Measurements from ENCODE around the gene TAS2R43. TPM values are rescaled to one million over a fixed set of nuclear protein-coding genes. Genes with fewer than 3 reads are reported as not detected.
"Not testable (repeated sequence)": the region's sequence is repeated elsewhere in the genome, so short reads cannot be mapped to it uniquely, and the experiment has no call there.

TAS2R43 gene
- total RNA-seq, 2 experiments from 2014 or later, result 2.3 to 3.1 TPM

DNA sequence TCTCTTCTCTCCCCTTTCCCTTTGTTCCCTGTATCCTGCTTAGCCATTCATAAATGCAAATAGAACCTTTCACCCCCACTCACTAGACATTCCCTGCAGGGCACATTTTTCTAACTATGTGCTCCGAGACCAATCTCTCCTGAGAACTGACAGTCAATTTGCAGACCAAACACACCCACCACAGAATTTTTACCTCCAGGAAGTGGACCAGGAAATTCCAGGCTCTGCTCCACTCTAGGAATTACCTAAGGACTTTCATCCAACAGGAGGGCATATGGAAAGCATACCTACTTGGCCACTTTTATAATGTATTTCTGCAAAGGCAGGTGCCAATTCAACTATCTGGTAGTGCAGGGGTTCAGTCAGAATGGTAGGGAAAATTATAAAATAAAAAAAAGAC lies 21.1 kb downstream of the TAS2R43 start:
- Mint-ChIP-seq H3K27me3 (no peaks in the 10 kb centered on the region), H3K27ac (no peak overlapping the region), H3K36me3 (ENCODE audit: low read depth) (peaks cover 56% of the 10 kb centered on the region), H3K4me3 (no peak overlapping the region), H3K4me1 (ENCODE audit: low read depth) (peaks cover 17% of the 10 kb centered on the region), H3K9me3 (no peaks in the 10 kb centered on the region)
- intact Hi-C loops (cut with DNase I, micrococcal nuclease), result no loop called here
- DNase-seq, result no peak
- TF ChIP-seq, protein P1, sequence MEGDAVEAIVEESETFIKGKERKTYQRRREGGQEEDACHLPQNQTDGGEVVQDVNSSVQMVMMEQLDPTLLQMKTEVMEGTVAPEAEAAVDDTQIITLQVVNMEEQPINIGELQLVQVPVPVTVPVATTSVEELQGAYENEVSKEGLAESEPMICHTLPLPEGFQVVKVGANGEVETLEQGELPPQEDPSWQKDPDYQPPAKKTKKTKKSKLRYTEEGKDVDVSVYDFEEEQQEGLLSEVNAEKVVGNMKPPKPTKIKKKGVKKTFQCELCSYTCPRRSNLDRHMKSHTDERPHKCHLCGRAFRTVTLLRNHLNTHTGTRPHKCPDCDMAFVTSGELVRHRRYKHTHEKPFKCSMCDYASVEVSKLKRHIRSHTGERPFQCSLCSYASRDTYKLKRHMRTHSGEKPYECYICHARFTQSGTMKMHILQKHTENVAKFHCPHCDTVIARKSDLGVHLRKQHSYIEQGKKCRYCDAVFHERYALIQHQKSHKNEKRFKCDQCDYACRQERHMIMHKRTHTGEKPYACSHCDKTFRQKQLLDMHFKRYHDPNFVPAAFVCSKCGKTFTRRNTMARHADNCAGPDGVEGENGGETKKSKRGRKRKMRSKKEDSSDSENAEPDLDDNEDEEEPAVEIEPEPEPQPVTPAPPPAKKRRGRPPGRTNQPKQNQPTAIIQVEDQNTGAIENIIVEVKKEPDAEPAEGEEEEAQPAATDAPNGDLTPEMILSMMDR (IDR thresholded peaks at IDR 0.05), result no peak
- Histone ChIP-seq H3K36me3 (ENCODE audit: insufficient read depth, low read length) (no peaks in the 10 kb centered on the region), H3K27me3 (ENCODE audit: control insufficient read depth in 1 of 2, insufficient read depth in 2 of 2, low read length in 2 of 2) (no peaks in the 10 kb centered on the region), H3K4me3 (ENCODE audit: low read length) (no peak overlapping the region), H3K27ac (ENCODE audit: low read depth in 1 of 2, low read length in 2 of 2) (no peak overlapping the region), H3K4me1 (ENCODE audit: insufficient read depth, low read length) (no peaks in the 10 kb centered on the region), H3K9me3 (ENCODE audit: control insufficient read depth in 1 of 2, insufficient read depth in 1 of 2, low read length in 2 of 2) (no peaks in the 10 kb centered on the region)
- POLR2A ChIA-PET, result no interaction called here
- no peak for ATAC-seq (ENCODE audit: poor library complexity)
- CTCF ChIA-PET, result no interaction called here

DNA sequence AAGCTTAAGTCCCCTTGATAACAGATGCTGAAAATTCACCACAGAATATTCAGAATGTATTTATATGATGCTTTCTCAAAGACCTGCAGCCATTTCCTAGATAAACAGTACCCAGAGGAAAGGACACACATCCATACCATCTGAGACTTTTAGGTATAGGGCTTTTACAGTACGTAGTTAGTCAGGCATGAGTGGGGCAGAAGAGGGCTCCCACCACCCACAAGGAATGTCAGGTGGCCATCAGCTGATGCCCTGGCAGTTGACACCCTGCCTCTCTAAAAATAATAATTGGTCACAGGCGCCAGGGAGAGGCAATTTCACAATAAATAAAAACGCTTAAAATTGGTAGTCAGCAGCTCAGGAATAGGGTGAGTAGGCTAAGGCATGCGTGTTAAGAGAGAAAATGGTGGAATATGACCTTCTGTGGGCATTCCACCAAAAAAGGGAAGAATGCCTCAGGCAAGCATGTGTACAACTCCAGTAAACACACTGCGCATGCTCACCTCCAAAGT lies 22.2 kb downstream of the TAS2R43 start:
- Histone ChIP-seq H3K27me3 (ENCODE audit: control insufficient read depth in 1 of 2, insufficient read depth in 2 of 2, low read length in 2 of 2) (no peaks in the 10 kb centered on the region), H3K4me1 (ENCODE audit: insufficient read depth, low read length) (no peaks in the 10 kb centered on the region), H3K9me3 (ENCODE audit: control insufficient read depth in 1 of 2, insufficient read depth in 1 of 2, low read length in 2 of 2) (no peaks in the 10 kb centered on the region), H3K4me3 (ENCODE audit: low read length) (no peak overlapping the region), H3K36me3 (ENCODE audit: insufficient read depth, low read length) (no peaks in the 10 kb centered on the region), H3K27ac (ENCODE audit: low read depth in 1 of 2, low read length in 2 of 2) (no peak overlapping the region)
- no peak for DNase-seq
- TF ChIP-seq, protein P1 (IDR thresholded peaks at IDR 0.05), result no peak
- intact Hi-C loops (cut with DNase I, micrococcal nuclease), result no loop called here
- POLR2A ChIA-PET, result no interaction called here
- H3K9me3 Mint-ChIP-seq, result no peaks in the 10 kb centered on the region
- H3K4me3 Mint-ChIP-seq, result no peak overlapping the region
- peaks cover 14% of the 10 kb centered on the region for H3K4me1 Mint-ChIP-seq (ENCODE audit: low read depth)
- CTCF ChIA-PET, result no interaction called here
- peaks cover 47% of the 10 kb centered on the region for H3K36me3 Mint-ChIP-seq (ENCODE audit: low read depth)
- H3K27me3 Mint-ChIP-seq, result no peaks in the 10 kb centered on the region
- no peak for ATAC-seq (ENCODE audit: poor library complexity)
- H3K27ac Mint-ChIP-seq, result no peak overlapping the region

DNA sequence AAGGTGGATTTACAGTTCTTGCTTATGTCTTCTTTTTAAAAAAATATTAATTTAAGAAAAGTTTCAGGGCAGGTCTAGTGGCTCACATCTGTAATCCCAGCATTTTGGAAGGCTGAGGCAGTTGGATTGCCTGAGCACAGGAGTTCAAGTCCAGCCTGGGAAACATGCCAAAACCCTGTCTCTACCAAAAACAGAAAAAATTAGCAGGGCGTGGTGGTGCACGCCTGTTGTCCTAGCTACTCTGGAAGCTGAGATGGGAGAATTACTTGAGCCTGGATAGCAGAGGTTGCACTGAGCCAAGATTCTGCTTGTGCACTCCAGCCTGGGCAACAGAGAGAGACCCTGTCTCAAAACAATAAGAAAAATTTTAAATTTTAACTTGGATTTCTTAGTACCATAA lies 24.6 kb downstream of the TAS2R43 start:
- H3K4me1 Mint-ChIP-seq (ENCODE audit: low read depth), result peaks cover 22% of the 10 kb centered on the region
- H3K27me3 Mint-ChIP-seq, result no peaks in the 10 kb centered on the region
- ChIA-PET POLR2A (interaction anchor here (0.6 kb wide), 1 partner anchor 83 kb away, joined by 4 read pairs; no protein-coding TSS in a partner anchor), CTCF (no interaction called here)
- ATAC-seq (ENCODE audit: poor library complexity), result no peak
- peaks cover 44% of the 10 kb centered on the region for H3K36me3 Mint-ChIP-seq (ENCODE audit: low read depth)
- H3K9me3 ChIP-seq (ENCODE audit: control insufficient read depth in 1 of 2, insufficient read depth in 1 of 2, low read length in 2 of 2), result no peaks in the 10 kb centered on the region
- intact Hi-C loops (cut with DNase I, micrococcal nuclease), result no loop called here
- H3K4me1 ChIP-seq (ENCODE audit: insufficient read depth, low read length), result no peaks in the 10 kb centered on the region
- TF ChIP-seq, protein P1 (IDR thresholded peaks at IDR 0.05), result no peak
- no peaks in the 10 kb centered on the region for H3K9me3 Mint-ChIP-seq
- H3K27ac ChIP-seq (ENCODE audit: low read depth in 1 of 2, low read length in 2 of 2), result no peak overlapping the region
- H3K27ac Mint-ChIP-seq, result no peak overlapping the region
- H3K4me3 ChIP-seq (ENCODE audit: low read length), result no peak overlapping the region
- H3K27me3 ChIP-seq (ENCODE audit: control insufficient read depth in 1 of 2, insufficient read depth in 2 of 2, low read length in 2 of 2), result no peaks in the 10 kb centered on the region
- no peak overlapping the region for H3K4me3 Mint-ChIP-seq
- DNase-seq, result no peak
- no peaks in the 10 kb centered on the region for H3K36me3 ChIP-seq (ENCODE audit: insufficient read depth, low read length)

DNA sequence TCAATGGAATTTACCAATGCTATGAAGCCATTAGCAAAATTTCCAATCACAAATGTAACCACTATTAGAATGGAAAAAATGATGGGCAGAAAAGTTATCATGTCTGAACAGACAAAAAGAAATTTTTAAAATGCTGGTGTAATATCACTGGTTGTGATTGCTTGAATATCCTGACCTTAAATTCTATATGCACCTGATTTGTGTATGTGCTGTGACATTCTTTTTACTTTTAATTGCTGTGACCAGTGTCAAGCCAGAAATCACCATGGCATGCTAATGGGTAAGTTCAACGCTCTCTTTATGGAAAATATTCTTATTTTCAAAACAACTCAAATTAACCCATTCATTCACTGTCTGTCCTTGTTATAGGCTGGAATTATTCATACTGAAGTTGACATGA lies 29.9 kb downstream of the TAS2R43 start, which contains the start of gene TAS2R46:
TSS of gene TAS2R46 (minus strand) at position 101 of the 400 bp plus-strand sequence. CDS start at position 101, 0 bp downstream.
- H3K36me3 ChIP-seq (ENCODE audit: insufficient read depth, low read length); H3K27me3 Mint-ChIP-seq; intact Hi-C loops (cut with DNase I, micrococcal nuclease); DNase-seq; H3K4me3 Mint-ChIP-seq; H3K27ac Mint-ChIP-seq; H3K9me3 Mint-ChIP-seq; CTCF ChIA-PET; H3K27me3 ChIP-seq (ENCODE audit: control insufficient read depth in 1 of 2, insufficient read depth in 2 of 2, low read length in 2 of 2); ATAC-seq (ENCODE audit: poor library complexity); H3K9me3 ChIP-seq (ENCODE audit: control insufficient read depth in 1 of 2, insufficient read depth in 1 of 2, low read length in 2 of 2); H3K4me1 ChIP-seq (ENCODE audit: insufficient read depth, low read length); H3K4me3 ChIP-seq (ENCODE audit: low read length); H3K27ac ChIP-seq (ENCODE audit: low read depth in 1 of 2, low read length in 2 of 2); POLR2A ChIA-PET: not testable (repeated sequence)
- peaks cover 38% of the 10 kb centered on the region for H3K4me1 Mint-ChIP-seq (ENCODE audit: low read depth)
- H3K36me3 Mint-ChIP-seq (ENCODE audit: low read depth), result peaks cover 22% of the 10 kb centered on the region
